Measurements from ENCODE around the gene PDLIM7.

PDLIM7 gene

DNA sequence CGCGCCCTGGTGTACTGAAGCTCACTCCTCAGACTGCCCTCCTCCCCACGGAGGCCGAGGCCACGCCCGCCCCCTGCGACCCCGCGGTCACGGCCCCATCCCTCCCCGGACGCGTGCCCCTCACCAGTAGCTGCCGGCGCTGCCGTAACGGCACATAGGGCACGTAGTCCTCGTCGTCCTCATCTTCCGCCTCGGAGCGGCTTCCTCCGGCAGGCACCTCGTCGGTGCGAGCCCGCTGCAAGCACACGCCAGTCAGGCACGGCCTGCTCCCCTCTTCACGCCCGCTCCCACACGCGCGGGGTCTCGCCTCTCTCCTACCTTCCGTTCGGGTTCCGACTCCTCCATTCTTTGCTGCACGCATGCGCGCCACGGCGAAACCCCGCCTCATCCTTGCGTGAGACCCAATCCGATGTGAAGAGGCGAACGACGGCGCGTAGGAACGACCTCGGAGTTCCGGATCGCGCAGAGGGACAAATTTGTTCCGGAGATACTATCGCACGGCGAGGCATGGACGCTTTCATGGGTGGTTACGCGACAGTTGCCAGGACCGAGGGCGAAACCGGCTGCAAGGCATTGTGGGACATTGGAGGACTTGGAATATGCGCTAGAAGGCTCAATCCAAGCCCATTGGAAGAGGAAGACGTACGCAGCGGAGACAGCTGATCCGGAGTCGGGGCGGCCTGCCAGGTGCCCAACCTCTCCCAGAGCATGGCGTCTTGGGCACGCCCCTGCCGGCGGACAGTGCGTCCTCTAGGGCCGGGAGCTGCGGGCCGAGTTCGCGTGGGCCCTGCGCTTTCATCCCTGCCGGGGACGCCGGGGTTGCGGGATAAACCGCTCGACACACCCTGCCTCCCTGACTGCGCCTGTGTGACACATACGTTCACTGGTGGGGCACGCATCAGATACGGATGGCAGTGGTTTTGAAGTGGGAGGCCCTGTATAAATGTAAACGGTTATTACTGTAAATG, 19.5 kb upstream of the PDLIM7 start, which contains the start of gene DDX41:
Gene DDX41, minus strand, starts transcription at position 361 of the 968 bp plus-strand sequence. Its CDS starts 16 bp downstream, at position 345.
- H3K27me3 Mint-ChIP-seq: no peaks in the 10 kb centered on the region
- intact Hi-C loops (cut with micrococcal nuclease): loop anchor here (1.0 kb wide), 3 partner anchors 8 to 37 kb away; partner anchors contain the start of genes DOK3, FAM193B and PDLIM7
- H3K27ac Mint-ChIP-seq: peak within 1 kb of the TSS; percentile 77
- H3K4me3 Mint-ChIP-seq: peak within 1 kb of the TSS; percentile 95
- peaks cover 84% of the 10 kb centered on the region for H3K36me3 Mint-ChIP-seq (ENCODE audit: low read depth)
- H3K4me1 Mint-ChIP-seq (ENCODE audit: low read depth): peaks cover 65% of the 10 kb centered on the region
- no peaks in the 10 kb centered on the region for H3K9me3 Mint-ChIP-seq

DNA sequence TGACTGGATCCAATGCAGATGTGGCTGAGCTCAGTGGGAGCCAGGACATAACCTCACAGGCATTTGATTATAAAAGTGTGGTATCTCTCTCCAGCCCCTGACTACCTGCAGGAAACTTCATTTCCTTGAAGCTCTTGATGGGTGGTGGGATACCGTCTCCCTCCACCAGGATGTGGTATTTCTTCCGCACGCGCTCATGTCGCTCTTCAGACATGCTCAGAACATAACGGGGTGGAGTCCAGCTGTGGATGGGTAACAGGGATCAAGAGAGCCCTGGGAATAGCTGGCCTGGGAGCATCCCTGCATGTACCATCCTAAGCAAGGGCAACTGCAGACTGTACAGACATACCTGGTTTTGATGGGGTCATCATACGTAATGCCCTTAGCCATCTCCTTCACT, 18.2 kb upstream of the PDLIM7 start:
- Mint-ChIP-seq H3K9me3 (no peaks in the 10 kb centered on the region), H3K4me3 (peak overlapping the region; percentile 95), H3K27ac (peak overlapping the region; percentile 77), H3K4me1 (ENCODE audit: low read depth) (peaks cover 72% of the 10 kb centered on the region), H3K36me3 (ENCODE audit: low read depth) (peaks cover 83% of the 10 kb centered on the region), H3K27me3 (no peaks in the 10 kb centered on the region)
- intact Hi-C loops (cut with micrococcal nuclease): no loop called here

DNA sequence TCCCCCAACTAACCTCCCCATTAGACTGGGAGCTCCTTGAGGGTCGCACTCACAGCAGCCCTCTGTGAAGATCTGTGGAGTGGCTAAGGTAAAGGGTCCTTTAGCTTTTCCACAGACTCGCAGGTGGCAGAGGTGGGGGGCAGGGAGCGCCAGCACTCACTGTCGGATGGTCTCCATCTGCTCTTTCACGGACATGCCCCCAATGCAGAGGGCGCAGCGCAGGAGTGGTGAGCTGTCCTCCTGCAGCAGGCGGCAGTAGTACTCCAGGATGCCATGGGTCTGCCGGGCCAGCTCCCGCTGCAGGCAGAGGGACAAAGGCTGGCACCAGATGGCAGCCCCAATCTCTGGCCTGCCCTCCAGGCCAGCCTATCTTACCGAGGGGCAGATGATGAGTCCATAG, 17.1 kb upstream of the PDLIM7 start:
- no peaks in the 10 kb centered on the region for H3K27me3 Mint-ChIP-seq
- intact Hi-C loops (cut with micrococcal nuclease): no loop called here
- no peaks in the 10 kb centered on the region for H3K9me3 Mint-ChIP-seq
- H3K36me3 Mint-ChIP-seq (ENCODE audit: low read depth): peaks cover 74% of the 10 kb centered on the region
- no peak overlapping the region for H3K27ac Mint-ChIP-seq
- no peak overlapping the region for H3K4me3 Mint-ChIP-seq
- peaks cover 72% of the 10 kb centered on the region for H3K4me1 Mint-ChIP-seq (ENCODE audit: low read depth)

DNA sequence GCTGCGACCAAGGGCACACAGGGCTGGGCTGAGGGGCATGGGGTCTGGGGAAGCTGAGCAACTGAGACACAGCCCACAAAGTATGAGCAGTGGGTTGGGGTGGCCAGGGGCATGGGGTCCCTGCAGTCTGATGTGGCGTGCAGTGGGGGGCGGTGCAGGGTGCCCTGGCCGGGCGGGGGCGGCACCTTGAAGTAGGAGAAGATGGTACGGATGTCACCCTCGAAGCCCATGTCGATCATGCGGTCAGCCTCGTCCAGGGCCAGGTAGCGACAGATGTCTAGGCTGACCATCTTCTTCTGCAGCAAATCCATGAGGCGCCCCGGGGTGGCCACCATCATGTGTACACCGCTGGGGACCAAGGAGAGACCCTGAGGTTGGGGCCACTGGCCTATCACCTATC, 16.1 kb upstream of the PDLIM7 start:
- intact Hi-C loops (cut with micrococcal nuclease): no loop called here
- peaks cover 75% of the 10 kb centered on the region for H3K4me1 Mint-ChIP-seq (ENCODE audit: low read depth)
- H3K27ac Mint-ChIP-seq: no peak overlapping the region
- no peak overlapping the region for H3K4me3 Mint-ChIP-seq
- H3K36me3 Mint-ChIP-seq (ENCODE audit: low read depth): peaks cover 80% of the 10 kb centered on the region
- no peaks in the 10 kb centered on the region for H3K27me3 Mint-ChIP-seq
- no peaks in the 10 kb centered on the region for H3K9me3 Mint-ChIP-seq

DNA sequence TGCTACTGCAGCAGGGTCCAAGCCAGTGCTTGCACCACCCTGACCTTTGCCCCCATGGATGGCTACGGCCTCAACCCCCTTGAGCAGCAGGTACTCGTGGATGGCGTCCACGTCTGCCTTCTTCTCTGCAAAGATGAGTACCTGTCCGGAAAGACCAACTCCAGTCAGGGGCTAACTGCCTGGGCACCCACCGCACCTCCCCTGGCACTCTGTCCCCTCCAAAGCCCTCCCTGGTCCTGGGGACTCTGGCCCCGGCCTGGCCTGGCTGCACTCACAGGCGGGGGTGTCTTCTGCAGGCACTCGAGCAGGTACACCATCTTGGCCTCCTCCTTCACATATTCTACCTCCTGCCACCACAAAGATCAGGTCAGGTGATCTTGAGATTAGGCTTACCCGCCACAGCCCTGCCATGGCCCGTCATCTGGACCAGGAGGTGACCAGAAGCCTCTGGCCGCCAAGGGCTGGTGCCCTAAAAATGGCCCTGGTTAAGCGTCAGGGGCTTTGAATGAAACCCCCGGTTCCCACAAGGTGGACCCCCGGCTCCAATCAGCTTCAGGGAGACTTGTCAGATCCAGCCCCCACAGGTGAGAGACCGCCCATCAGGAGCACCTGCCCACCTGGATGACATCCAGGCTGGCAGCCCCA, 15.5 kb upstream of the PDLIM7 start:
- intact Hi-C loops (cut with micrococcal nuclease): no loop called here
- no peaks in the 10 kb centered on the region for H3K27me3 Mint-ChIP-seq
- no peak overlapping the region for H3K4me3 Mint-ChIP-seq
- peaks cover 83% of the 10 kb centered on the region for H3K36me3 Mint-ChIP-seq (ENCODE audit: low read depth)
- H3K27ac Mint-ChIP-seq: no peak overlapping the region
- H3K9me3 Mint-ChIP-seq: no peaks in the 10 kb centered on the region
- peaks cover 77% of the 10 kb centered on the region for H3K4me1 Mint-ChIP-seq (ENCODE audit: low read depth)

DNA sequence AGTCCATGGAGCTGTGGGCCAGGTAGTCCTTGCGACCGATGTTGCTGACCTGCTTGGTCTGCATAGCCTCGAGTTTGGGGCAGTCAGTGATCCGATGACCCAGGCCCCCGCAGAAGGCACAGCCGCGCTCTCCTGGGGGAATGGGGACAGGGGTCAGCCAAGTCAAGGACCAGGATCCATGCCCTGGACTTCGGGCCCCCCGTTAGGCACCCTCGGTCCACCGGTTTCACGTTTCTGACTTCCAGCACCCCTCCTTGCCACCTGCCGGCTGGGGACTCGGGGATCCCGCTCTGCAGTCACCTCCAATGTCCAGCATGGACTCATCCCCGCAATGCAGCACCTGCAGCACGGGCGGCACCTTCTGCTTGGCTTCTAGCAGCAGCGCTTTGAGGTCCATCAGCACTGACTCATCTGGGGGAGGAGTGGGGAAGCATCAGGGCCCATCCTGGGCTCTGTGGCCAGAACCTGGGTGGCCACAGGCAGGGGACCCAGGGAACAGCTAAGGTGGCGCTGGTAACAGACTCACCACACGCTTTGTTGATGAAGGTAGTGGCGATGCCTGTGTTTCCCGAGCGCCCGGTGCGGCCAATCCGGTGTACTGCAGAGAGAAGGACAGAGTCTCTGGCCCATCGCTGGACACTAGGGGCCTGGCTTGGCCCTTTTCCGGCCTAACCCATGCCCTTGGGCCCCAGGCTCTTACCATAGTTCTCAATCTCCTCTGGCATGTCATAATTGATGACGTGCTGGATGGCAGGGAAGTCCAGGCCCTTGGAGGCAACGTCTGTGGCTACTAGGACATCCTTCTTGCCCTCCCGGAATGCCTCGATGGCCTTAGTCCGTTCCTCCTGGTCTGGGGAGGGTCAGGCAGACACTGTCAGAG, 14.6 kb upstream of the PDLIM7 start:
- H3K4me3 Mint-ChIP-seq: no peak overlapping the region
- peaks cover 87% of the 10 kb centered on the region for H3K36me3 Mint-ChIP-seq (ENCODE audit: low read depth)
- H3K4me1 Mint-ChIP-seq (ENCODE audit: low read depth): peaks cover 81% of the 10 kb centered on the region
- intact Hi-C loops (cut with micrococcal nuclease): no loop called here
- no peaks in the 10 kb centered on the region for H3K27me3 Mint-ChIP-seq
- H3K9me3 Mint-ChIP-seq: no peaks in the 10 kb centered on the region
- no peak overlapping the region for H3K27ac Mint-ChIP-seq

DNA sequence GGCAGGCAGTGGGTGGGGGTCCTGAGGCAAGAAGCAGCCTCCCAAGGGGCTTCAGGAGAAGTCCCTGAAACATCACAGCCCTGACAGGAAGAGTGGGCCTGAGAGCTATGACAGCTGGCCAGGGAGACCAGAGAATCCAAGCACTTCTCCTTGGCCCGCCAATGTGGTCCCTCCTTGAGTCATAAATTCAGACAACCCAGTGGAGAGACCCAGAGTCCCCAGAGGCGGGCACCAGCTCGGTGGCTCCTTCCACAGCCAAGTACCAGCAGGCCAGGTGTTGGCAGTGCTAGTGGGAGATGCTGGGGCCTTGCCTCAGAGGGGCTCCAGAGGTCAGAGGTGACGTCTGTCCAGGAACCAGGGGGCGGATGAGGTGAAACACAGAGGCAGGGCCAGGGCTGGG, 13.8 kb upstream of the PDLIM7 start:
- Mint-ChIP-seq H3K27ac (peak overlapping the region; percentile 96), H3K36me3 (ENCODE audit: low read depth) (peaks cover 84% of the 10 kb centered on the region), H3K27me3 (no peaks in the 10 kb centered on the region), H3K4me3 (no peak overlapping the region), H3K9me3 (no peaks in the 10 kb centered on the region), H3K4me1 (ENCODE audit: low read depth) (peaks cover 80% of the 10 kb centered on the region)
- intact Hi-C loops (cut with micrococcal nuclease): no loop called here

DNA sequence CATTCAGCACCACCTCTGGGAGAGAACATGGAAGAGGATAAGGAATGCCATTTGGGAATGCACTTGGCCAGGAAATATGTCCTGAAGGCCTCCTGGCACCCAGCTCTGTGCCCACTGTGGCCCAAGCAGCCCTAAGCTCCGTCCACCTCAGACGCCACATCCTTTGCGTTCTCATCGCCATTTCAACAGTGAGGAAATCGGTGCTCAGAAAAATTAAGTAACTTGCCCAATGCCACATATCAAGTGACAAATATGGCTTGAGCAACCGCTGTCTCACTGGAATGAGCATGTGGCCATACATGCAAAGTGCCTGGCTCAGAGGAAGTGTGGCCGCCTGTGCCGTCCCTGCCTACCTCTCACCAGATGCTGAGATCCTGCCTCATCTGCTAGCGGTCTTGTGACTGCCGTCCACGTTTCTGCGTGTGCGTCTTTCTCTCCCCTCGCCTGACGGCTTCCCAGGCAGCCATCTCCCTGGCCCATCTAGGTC, 13.2 kb upstream of the PDLIM7 start:
- H3K4me3 Mint-ChIP-seq: no peak overlapping the region
- H3K27me3 Mint-ChIP-seq: no peaks in the 10 kb centered on the region

DNA sequence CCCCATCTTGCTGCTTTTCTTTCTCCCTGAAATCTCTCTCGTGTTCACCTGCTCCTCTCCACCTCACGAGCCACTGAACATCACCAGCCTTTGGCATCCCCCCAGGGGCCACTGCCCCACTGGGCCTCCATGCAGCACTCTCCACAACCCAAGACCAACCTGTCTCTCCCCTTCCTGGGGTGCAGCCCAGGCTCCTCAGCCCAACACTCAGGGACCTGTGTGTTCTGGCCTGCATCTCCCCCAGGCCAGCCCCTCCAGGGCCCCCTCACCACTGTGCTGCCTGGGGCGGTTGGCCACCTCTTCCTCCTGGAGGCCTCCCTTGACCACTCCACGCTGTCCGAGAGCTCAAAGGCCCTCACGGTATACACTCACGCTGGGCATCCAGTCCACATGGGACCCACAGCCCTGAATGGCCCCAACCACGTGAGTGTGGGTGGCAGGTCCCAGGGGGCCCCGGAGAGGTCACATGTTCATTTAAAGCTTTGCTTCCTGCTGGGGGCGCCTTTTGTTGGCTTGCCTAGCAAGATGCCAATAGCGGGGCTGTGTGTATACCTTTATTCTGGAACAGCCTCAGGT, 12.7 kb upstream of the PDLIM7 start:
- Mint-ChIP-seq H3K27me3 (no peaks in the 10 kb centered on the region), H3K36me3 (ENCODE audit: low read depth) (peaks cover 81% of the 10 kb centered on the region), H3K4me3 (peak overlapping the region; percentile 97), H3K9me3 (no peaks in the 10 kb centered on the region), H3K4me1 (ENCODE audit: low read depth) (peaks cover 75% of the 10 kb centered on the region), H3K27ac (peak overlapping the region; percentile 96)
- intact Hi-C loops (cut with micrococcal nuclease): loop anchor here (1.0 to 5.0 kb wide), 2 partner anchors 7 to 108 kb away; partner anchors contain the start of gene PFN3

More for the DNA sequence above, 13.2 kb upstream of the PDLIM7 start:
- H3K4me1 Mint-ChIP-seq (ENCODE audit: low read depth): peaks cover 75% of the 10 kb centered on the region
- peak overlapping the region; percentile 96 for H3K27ac Mint-ChIP-seq
- peaks cover 81% of the 10 kb centered on the region for H3K36me3 Mint-ChIP-seq (ENCODE audit: low read depth)
- H3K9me3 Mint-ChIP-seq: no peaks in the 10 kb centered on the region
- intact Hi-C loops (cut with micrococcal nuclease): no loop called here

DNA sequence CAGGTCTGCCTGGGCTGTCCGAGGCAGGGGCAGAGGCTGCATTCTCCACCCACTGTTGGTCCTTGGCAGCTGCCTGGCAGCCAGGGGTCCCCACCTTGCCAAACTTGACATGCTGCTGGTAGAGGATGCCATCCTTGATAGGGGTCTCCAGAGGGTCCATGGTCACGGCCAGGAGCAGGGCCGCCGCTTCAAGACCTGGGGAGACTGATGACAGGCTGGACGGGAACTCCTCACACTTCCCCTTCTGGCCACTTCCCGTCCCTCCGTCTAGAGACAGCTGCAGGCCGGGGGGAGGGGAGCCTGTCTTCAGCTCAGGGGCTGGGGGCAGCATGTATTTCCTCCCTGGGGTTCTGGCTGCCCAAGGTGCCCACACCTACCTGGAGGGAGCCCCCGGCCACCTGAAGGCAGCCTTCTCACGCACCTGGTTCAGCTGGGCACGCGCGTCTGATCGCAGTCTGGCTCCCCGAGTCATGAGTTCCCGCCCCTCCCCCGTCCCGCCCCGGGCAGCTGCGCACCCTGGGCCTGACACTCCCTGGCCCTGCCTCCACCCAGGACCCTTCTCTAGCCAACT, 12.1 kb upstream of the PDLIM7 start, which contains the start of gene DOK3:
Gene DOK3, minus strand, starts transcription at position 446 of the 571 bp plus-strand sequence. Its CDS starts 286 bp downstream, at position 160.
- no peaks in the 10 kb centered on the region for H3K27me3 Mint-ChIP-seq
- intact Hi-C loops (cut with micrococcal nuclease): loop anchor here (1.0 to 5.0 kb wide), 2 partner anchors 8 to 107 kb away; partner anchors contain the start of gene PFN3
- peak within 1 kb of the TSS; percentile 96 for H3K27ac Mint-ChIP-seq
- peaks cover 81% of the 10 kb centered on the region for H3K36me3 Mint-ChIP-seq (ENCODE audit: low read depth)
- no peaks in the 10 kb centered on the region for H3K9me3 Mint-ChIP-seq
- peak within 1 kb of the TSS; percentile 97 for H3K4me3 Mint-ChIP-seq
- peaks cover 74% of the 10 kb centered on the region for H3K4me1 Mint-ChIP-seq (ENCODE audit: low read depth)

DNA sequence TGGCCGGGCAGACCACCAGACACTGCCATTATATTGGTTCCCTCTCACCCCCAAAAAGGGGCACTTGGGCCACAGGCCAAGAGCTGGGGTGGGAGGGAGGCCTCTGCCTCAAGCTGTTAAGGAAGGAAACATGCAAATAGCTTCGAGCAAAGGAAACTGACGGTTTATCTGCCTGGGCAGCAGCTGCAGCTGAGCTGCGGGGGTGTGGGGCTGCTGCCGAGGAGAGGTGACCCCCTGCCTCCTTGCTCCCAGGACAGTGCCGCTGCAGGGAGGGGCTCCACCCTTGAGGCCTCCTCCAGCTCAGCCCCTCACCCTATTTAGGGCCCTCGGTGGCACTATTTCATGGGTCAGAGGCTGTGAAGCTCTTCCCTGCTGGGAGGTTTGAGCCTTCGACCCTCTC, 11.4 kb upstream of the PDLIM7 start:
- no peaks in the 10 kb centered on the region for H3K9me3 Mint-ChIP-seq
- peak overlapping the region; percentile 96 for H3K27ac Mint-ChIP-seq
- peaks cover 81% of the 10 kb centered on the region for H3K36me3 Mint-ChIP-seq (ENCODE audit: low read depth)
- intact Hi-C loops (cut with micrococcal nuclease): loop anchor here (1.0 to 5.0 kb wide), 2 partner anchors 8 to 107 kb away; partner anchors contain the start of gene PFN3
- H3K27me3 Mint-ChIP-seq: no peaks in the 10 kb centered on the region
- H3K4me3 Mint-ChIP-seq: peak overlapping the region; percentile 97
- H3K4me1 Mint-ChIP-seq (ENCODE audit: low read depth): peaks cover 74% of the 10 kb centered on the region

DNA sequence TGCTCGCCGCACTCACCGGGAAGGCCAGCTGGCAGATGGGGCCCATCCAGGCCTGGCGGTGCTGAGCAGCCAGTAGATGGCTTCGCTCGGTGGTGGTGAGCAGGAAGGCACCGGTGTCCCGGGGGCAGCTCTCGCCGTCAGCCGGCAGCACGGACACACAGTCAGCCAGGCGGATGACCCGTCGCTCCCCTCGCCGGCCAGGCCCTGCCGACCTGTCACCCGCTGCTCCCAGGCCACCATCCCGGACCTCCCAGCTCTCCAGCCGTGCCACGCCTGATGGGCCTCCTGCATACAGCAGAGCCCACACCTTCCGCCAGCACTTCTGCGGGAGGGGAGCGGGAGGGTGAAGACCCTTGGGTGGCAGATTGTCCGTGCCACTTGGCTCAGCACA, 10.8 kb upstream of the PDLIM7 start:
- H3K4me3 Mint-ChIP-seq: peak overlapping the region; percentile 97
- H3K4me1 Mint-ChIP-seq (ENCODE audit: low read depth): peaks cover 78% of the 10 kb centered on the region
- peak overlapping the region; percentile 96 for H3K27ac Mint-ChIP-seq
- no peaks in the 10 kb centered on the region for H3K27me3 Mint-ChIP-seq
- no peaks in the 10 kb centered on the region for H3K9me3 Mint-ChIP-seq
- H3K36me3 Mint-ChIP-seq (ENCODE audit: low read depth): peaks cover 81% of the 10 kb centered on the region
- intact Hi-C loops (cut with micrococcal nuclease): loop anchor here (5.0 kb wide), 1 partner anchor 106 kb away; the partner anchor contains the start of gene PFN3
